ENCODE data around the gene CHGA. TPM values are rescaled to one million over a fixed set of nuclear protein-coding genes. Genes with fewer than 3 reads are reported as not detected.

CHGA gene
- total RNA-seq, 1 donor from 2014 or later, result 1,527 TPM

DNA sequence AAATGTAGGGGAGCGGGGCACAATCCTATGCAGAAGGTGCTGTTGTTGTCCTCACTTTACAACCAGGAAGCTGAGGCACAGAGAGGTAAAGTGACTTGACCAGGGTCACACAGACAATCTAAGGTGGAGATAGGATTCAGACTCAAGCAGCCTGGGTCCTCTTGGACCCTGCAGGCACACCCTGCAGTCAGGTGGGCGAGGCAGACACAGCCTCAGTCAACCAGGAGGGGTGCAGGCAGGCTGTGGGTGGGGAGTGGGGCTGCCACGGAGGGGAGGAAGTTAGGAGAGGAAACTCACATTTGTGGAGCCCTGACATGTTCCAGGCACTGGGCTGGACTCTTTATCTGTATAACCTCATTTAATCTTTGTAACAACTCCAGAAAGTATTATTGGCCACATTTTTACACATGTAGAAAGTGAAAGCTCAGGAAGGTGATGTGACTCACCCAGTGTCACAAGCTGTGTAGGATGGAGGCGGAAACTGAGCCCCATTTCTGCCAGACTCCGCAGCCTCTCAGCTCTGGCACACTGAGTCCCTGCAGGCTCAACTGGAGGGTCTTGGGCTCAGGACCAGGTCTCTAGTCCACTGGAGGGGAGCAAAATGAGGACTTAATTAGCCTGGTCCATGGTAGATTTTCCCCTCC, 24.9 kb upstream of the CHGA start:
- no peak for DNase-seq (ENCODE audit: extremely low spot score, unreplicated experiment)
- TF ChIP-seq, protein P1, sequence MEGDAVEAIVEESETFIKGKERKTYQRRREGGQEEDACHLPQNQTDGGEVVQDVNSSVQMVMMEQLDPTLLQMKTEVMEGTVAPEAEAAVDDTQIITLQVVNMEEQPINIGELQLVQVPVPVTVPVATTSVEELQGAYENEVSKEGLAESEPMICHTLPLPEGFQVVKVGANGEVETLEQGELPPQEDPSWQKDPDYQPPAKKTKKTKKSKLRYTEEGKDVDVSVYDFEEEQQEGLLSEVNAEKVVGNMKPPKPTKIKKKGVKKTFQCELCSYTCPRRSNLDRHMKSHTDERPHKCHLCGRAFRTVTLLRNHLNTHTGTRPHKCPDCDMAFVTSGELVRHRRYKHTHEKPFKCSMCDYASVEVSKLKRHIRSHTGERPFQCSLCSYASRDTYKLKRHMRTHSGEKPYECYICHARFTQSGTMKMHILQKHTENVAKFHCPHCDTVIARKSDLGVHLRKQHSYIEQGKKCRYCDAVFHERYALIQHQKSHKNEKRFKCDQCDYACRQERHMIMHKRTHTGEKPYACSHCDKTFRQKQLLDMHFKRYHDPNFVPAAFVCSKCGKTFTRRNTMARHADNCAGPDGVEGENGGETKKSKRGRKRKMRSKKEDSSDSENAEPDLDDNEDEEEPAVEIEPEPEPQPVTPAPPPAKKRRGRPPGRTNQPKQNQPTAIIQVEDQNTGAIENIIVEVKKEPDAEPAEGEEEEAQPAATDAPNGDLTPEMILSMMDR (conservative IDR thresholded peaks at IDR 0.05), result no peak
- no peaks in the 10 kb centered on the region for H3K9me3 Mint-ChIP-seq
- H3K27me3 Mint-ChIP-seq, result peaks cover 31% of the 10 kb centered on the region
- no peaks in the 10 kb centered on the region for H3K4me1 Mint-ChIP-seq (ENCODE audit: unreplicated experiment)
- H3K36me3 Mint-ChIP-seq, result no peaks in the 10 kb centered on the region
- no peak overlapping the region for H3K4me3 Mint-ChIP-seq
- no peak overlapping the region for H3K27ac Mint-ChIP-seq

DNA sequence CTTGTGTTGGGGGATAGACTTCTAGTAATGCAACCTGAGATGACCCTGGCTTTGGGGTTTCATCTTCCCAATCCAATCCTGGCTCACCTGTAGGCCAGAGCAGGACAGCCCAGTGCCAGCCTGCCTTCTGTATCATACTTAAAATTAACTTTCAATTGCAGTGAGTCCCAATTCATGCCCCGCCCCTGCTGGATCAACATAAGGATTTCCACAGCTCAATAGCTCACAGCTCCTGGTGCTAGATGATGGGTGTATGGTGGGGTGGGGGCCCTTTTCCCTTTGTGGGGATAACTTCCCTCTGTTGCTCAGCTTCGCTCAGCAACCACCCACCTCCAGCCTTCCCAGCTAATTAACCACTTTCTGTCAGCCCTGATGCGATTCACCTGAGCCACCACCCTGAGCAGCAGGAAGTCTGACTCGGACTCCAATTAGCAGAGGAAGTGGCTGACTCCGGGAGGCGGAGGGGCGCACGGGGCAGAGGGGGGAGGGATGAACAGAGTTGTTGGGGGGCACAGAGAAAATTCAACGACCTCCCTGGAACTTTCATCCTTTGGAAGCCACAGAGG, 24.3 kb upstream of the CHGA start:
- no peak overlapping the region for H3K4me3 Mint-ChIP-seq
- no peaks in the 10 kb centered on the region for H3K4me1 Mint-ChIP-seq (ENCODE audit: unreplicated experiment)
- no peak overlapping the region for H3K27ac Mint-ChIP-seq
- no peaks in the 10 kb centered on the region for H3K36me3 Mint-ChIP-seq
- DNase-seq (ENCODE audit: extremely low spot score, unreplicated experiment), result no peak
- TF ChIP-seq, protein P1 (conservative IDR thresholded peaks at IDR 0.05), result no peak
- peaks cover 37% of the 10 kb centered on the region for H3K27me3 Mint-ChIP-seq
- no peaks in the 10 kb centered on the region for H3K9me3 Mint-ChIP-seq

DNA sequence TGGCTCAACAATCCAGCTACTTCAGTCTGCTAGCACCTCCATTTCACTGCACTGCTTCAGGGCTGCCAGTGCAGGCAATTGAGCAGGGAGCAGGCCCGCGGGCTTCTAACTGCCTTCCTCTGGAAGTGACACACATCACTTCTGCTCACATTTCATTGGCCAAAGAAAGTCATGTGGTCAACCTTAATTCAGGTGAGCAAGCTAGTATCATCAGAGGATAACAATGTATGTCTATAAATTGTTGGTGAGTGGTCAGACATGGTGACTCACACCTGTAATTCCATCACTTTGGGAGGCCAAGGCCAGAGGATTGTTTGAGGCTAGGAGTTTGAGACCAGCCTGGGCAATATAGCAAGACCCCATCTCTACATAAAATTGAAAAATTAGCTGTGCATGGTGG, 22.3 kb upstream of the CHGA start:
- H3K36me3 Mint-ChIP-seq, result no peaks in the 10 kb centered on the region
- no peaks in the 10 kb centered on the region for H3K9me3 Mint-ChIP-seq
- no peaks in the 10 kb centered on the region for H3K4me1 Mint-ChIP-seq (ENCODE audit: unreplicated experiment)
- TF ChIP-seq, protein P1 (conservative IDR thresholded peaks at IDR 0.05), result no peak
- peaks cover 50% of the 10 kb centered on the region for H3K27me3 Mint-ChIP-seq
- H3K4me3 Mint-ChIP-seq, result no peak overlapping the region
- no peak overlapping the region for H3K27ac Mint-ChIP-seq
- DNase-seq (ENCODE audit: extremely low spot score, unreplicated experiment), result no peak

DNA sequence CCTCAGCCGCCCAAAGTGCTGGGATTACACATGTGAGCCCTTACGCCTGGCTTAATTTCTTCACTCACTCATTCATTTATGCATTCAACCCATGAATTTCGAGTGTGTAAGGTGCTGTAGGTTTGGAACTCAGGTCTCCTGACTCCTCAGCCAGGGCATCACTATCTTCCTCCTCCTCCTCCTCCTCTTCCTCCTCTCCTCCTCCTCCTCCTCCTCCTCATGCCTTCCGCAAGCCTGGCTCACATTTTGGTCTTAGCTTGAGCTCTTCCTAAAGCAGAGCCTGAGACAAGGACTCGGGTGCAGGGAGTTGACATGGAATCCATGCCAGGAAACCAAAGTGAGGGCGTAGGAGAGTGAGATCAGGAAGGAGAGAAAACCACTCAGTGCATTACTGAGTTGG, 20.8 kb upstream of the CHGA start:
- no peaks in the 10 kb centered on the region for H3K36me3 Mint-ChIP-seq
- peaks cover 48% of the 10 kb centered on the region for H3K27me3 Mint-ChIP-seq
- no peaks in the 10 kb centered on the region for H3K9me3 Mint-ChIP-seq
- no peak overlapping the region for H3K27ac Mint-ChIP-seq
- no peaks in the 10 kb centered on the region for H3K4me1 Mint-ChIP-seq (ENCODE audit: unreplicated experiment)
- TF ChIP-seq, protein P1 (conservative IDR thresholded peaks at IDR 0.05), result no peak
- no peak overlapping the region for H3K4me3 Mint-ChIP-seq
- no peak for DNase-seq (ENCODE audit: extremely low spot score, unreplicated experiment)

DNA sequence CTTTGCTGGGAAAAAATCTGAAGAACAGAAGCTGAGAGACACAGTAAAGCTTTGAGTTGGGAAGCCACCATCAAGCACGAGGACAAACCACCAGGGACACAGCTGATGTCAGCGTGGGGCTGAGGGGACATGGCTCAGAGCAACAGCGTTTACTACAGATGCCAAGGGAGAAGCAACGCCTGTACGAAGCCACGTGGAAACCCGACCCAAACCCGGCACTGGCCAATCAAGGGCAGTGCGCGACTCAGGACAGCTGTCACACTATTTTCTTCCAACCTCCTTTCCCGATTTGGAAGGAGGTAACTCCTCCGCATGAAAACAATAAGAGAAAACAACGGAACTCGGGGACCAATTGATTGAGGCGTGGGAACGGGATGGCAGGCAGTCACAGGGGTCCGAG, 20.2 kb upstream of the CHGA start:
- peaks cover 50% of the 10 kb centered on the region for H3K27me3 Mint-ChIP-seq
- H3K9me3 Mint-ChIP-seq, result no peaks in the 10 kb centered on the region
- no peaks in the 10 kb centered on the region for H3K4me1 Mint-ChIP-seq (ENCODE audit: unreplicated experiment)
- TF ChIP-seq, protein P1 (conservative IDR thresholded peaks at IDR 0.05), result no peak
- DNase-seq (ENCODE audit: extremely low spot score, unreplicated experiment), result no peak
- no peak overlapping the region for H3K4me3 Mint-ChIP-seq
- no peak overlapping the region for H3K27ac Mint-ChIP-seq
- H3K36me3 Mint-ChIP-seq, result no peaks in the 10 kb centered on the region
